Sigmoid colon (tissue), 7 donors: Measurements from ENCODE around the gene SDHC. TPM values are rescaled to one million over a fixed set of nuclear protein-coding genes. Genes with fewer than 3 reads are reported as not detected.

ENCODE experiments used
- DNase-seq: peaks from one replicate; pipeline ENCODE4 v3.0.0-alpha.2; 2019
- H3K27ac ChIP-seq, 4 donors: fragments of 200-600 bp; sonication (generic); one replicate each; pipeline ENCODE4 v1.5.1; 2016 to 2019; ENCODE audit warnings: mild to moderate bottlenecking in 1 of 4
- H3K27me3 ChIP-seq, 3 donors: fragments of 200-600 bp; sonication (generic); one replicate each; pipeline ENCODE4 v1.5.1; 2019; ENCODE audit warnings: mild to moderate bottlenecking in 1 of 3
- H3K36me3 ChIP-seq, 4 donors: fragments of 200-600 bp; sonication (generic); one replicate each; pipeline ENCODE4 v1.5.1; 2016 to 2019
- H3K4me1 ChIP-seq, 4 donors: fragments of 200-600 bp; sonication (generic); one replicate each; pipeline ENCODE4 v1.5.1; 2017 to 2019
- H3K4me3 ChIP-seq, 4 donors: fragments of 200-600 bp; sonication (generic); one replicate each; pipeline ENCODE4 v1.5.1; 2017 to 2019; ENCODE audit warnings: mild to moderate bottlenecking in 2 of 4, moderate library complexity in 1 of 4
- H3K9me3 ChIP-seq, 4 donors: fragments of 200-600 bp in 3 of 4; sonication (generic) in 3 of 4; one replicate each; pipeline versions ENCODE4 v1.5.1 to v1.6.1; 2013 to 2019
- EP300 ChIP-seq, 4 donors: sonication (generic); formaldehyde crosslinking; IDR thresholded peaks; one replicate each; pipeline ENCODE4 v1.6.1; 2017; ENCODE audit warnings: antibody characterized with exemption in 4 of 4
- POLR2A ChIP-seq, 2 donors: fragments of 450-650 bp; IDR thresholded peaks; one replicate each; pipeline ENCODE4 v1.6.1; 2016; ENCODE audit warnings: antibody characterized with exemption in 2 of 2, mild to moderate bottlenecking in 2 of 2, moderate library complexity in 2 of 2
- POLR2AphosphoS5 ChIP-seq, 4 donors: sonication (generic); formaldehyde crosslinking; IDR thresholded peaks; one replicate each; pipeline ENCODE4 v1.6.1; 2017; ENCODE audit warnings: antibody characterized with exemption in 4 of 4
- WGBS, 2 donors: extraction: QIAGEN DNeasy Blood & Tissue Kit; methylation state at CpG; one replicate each; pipeline ENCODE4 v1.1.7; 2013; 5-methylcytosine and 5-hydroxymethylcytosine counted together
- intact Hi-C: fragments of 100-400 bp; cut with DNase I; formaldehyde crosslinking; loops from one replicate; pipeline ENCODE4 v1.15.1; 2023
- polyA plus RNA-seq, 3 donors: library from polyadenylated mRNA; stranded (reverse); fragments of 200-250 nt; gene quantifications; one replicate each; pipeline ENCODE4 v1.2.3, GENCODE V29; 2013
- total RNA-seq, 4 donors: library from RNA; depleted of rRNA; stranded (reverse); fragments of >200 nt; gene quantifications; one replicate each; pipeline ENCODE4 v1.1.0, GENCODE V29; 2016
- TF ChIP-seq, protein P1 (sequence below), 4 experiments: fragments of 450-650 bp in 3 of 4; fragments of 200-600 bp in 1 of 4; IDR thresholded peaks; one replicate each; pipeline ENCODE4 v1.5.1; 2016 to 2019; ENCODE audit warnings: antibody characterized with exemption in 4 of 4, mild to moderate bottlenecking in 3 of 4, moderate library complexity in 2 of 4
- donor health status: healthy with polysubstance abuse.
- donor health status: Bipolar disorder and iron deficiency.
- donor health status: healthy.

The SDHC gene
- total and polyA plus RNA-seq, 7 donors: 21.2 to 371 (median 83.5) TPM

- TF ChIP-seq, protein P1, sequence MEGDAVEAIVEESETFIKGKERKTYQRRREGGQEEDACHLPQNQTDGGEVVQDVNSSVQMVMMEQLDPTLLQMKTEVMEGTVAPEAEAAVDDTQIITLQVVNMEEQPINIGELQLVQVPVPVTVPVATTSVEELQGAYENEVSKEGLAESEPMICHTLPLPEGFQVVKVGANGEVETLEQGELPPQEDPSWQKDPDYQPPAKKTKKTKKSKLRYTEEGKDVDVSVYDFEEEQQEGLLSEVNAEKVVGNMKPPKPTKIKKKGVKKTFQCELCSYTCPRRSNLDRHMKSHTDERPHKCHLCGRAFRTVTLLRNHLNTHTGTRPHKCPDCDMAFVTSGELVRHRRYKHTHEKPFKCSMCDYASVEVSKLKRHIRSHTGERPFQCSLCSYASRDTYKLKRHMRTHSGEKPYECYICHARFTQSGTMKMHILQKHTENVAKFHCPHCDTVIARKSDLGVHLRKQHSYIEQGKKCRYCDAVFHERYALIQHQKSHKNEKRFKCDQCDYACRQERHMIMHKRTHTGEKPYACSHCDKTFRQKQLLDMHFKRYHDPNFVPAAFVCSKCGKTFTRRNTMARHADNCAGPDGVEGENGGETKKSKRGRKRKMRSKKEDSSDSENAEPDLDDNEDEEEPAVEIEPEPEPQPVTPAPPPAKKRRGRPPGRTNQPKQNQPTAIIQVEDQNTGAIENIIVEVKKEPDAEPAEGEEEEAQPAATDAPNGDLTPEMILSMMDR (IDR thresholded peaks at IDR 0.05): no peak
- TF ChIP-seq EP300 (IDR thresholded peaks at IDR 0.05): no peak
- TF ChIP-seq POLR2AphosphoS5 (IDR thresholded peaks at IDR 0.05): no peak
- TF ChIP-seq POLR2A (IDR thresholded peaks at IDR 0.05): no peak
- H3K4me1 ChIP-seq: no peaks in the 10 kb centered on the region
- H3K27me3 ChIP-seq: no peaks in the 10 kb centered on the region
- no peak overlapping the region for H3K27ac ChIP-seq
- intact Hi-C loops: no loop called here
- no peak for DNase-seq
- WGBS, 2 donors: 96 to 97% methylated on average over 5 of the region's 5 CpGs
- no peaks in the 10 kb centered on the region for H3K9me3 ChIP-seq
- H3K4me3 ChIP-seq: no peak overlapping the region
- H3K36me3 ChIP-seq: peaks cover 7 to 75% (median 14%) of the 10 kb centered on the region in 4 donors
These were observed 28.6 kb downstream of the SDHC start for GRCh38 chr1:161342821-161343220.

DNA sequence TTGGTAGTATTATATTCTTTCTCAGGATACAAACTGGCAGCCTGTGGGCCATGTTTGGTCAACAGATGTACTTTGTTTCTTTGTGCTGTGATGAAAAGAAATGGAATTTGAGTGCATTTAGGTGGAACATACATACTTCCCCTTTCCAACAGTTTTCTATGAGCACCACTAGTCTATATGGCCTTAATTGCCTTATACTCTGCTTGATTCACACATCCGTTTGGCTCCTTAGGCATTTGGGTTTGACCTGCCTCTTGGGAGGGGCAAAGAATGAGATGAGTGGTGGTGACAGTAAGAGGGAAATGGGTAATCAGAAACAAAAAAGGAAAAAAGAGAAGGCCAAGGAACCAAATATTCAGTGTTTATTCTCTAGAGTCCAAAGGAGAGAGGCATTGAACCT is 36.5 kb downstream of the SDHC start:
- Histone ChIP-seq H3K4me1 (no peaks in the 10 kb centered on the region), H3K27ac (no peak overlapping the region), H3K27me3 (no peaks in the 10 kb centered on the region), H3K36me3 (peaks cover 0 to 22% (median 2%) of the 10 kb centered on the region in 4 donors), H3K9me3 (no peaks in the 10 kb centered on the region), H3K4me3 (no peak overlapping the region)
- intact Hi-C loops: no loop called here
- WGBS, 2 donors: 79 to 86% methylated on average over 1 of the region's 1 CpG
- DNase-seq: no peak
- TF ChIP-seq POLR2AphosphoS5 (IDR thresholded peaks at IDR 0.05) (no peak), POLR2A (IDR thresholded peaks at IDR 0.05) (no peak), EP300 (IDR thresholded peaks at IDR 0.05) (no peak)

- Histone ChIP-seq H3K36me3 (peaks cover 0 to 15% (median 2%) of the 10 kb centered on the region in 4 donors), H3K9me3 (no peaks in the 10 kb centered on the region), H3K4me3 (no peak overlapping the region), H3K27ac (no peak overlapping the region), H3K27me3 (no peaks in the 10 kb centered on the region), H3K4me1 (no peaks in the 10 kb centered on the region)
- DNase-seq: no peak
- TF ChIP-seq EP300 (IDR thresholded peaks at IDR 0.05) (peak in 1 of 4 donors; percentile 43), POLR2AphosphoS5 (IDR thresholded peaks at IDR 0.05) (no peak)
- TF ChIP-seq, protein P1 (IDR thresholded peaks at IDR 0.05): no peak
- intact Hi-C loops: no loop called here
- 79 to 82% methylated on average over 1 of the region's 1 CpG for WGBS, 2 donors
These were observed 37.3 kb downstream of the SDHC start for GRCh38 chr1:161351482-161351881.

DNA sequence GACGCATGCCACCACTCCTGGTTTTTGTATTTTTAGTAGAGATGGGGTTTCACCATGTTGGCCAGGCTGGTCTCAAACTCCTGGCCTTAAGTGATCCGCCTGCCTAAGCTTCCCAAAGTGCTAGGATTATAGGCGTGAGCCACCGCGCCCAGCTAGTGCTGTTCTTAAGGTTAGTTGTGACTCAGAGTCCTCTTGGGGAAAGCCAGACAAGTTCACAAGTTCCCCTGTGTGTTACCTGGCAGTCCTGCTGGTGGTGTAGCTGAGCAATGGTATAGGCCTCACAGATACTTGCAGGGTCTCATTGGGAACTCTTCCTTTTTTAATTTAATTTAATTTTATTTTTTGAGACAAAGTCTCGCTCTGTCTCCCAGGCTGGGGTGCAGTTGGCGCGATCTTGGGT is 42.9 kb downstream of the SDHC start:
- peaks cover 0 to 26% (median 3%) of the 10 kb centered on the region in 4 donors for H3K36me3 ChIP-seq
- WGBS, 2 donors: 94 to 95% methylated on average over 8 of the region's 8 CpGs
- intact Hi-C loops: no loop called here
- H3K27me3 ChIP-seq: no peaks in the 10 kb centered on the region
- TF ChIP-seq POLR2A (IDR thresholded peaks at IDR 0.05) (no peak), POLR2AphosphoS5 (IDR thresholded peaks at IDR 0.05) (no peak), EP300 (IDR thresholded peaks at IDR 0.05) (no peak)
- TF ChIP-seq, protein P1 (IDR thresholded peaks at IDR 0.05): no peak
- DNase-seq: no peak
- H3K9me3 ChIP-seq: no peaks in the 10 kb centered on the region
- no peak overlapping the region for H3K27ac ChIP-seq
- no peak overlapping the region for H3K4me3 ChIP-seq
- H3K4me1 ChIP-seq: no peaks in the 10 kb centered on the region

DNA sequence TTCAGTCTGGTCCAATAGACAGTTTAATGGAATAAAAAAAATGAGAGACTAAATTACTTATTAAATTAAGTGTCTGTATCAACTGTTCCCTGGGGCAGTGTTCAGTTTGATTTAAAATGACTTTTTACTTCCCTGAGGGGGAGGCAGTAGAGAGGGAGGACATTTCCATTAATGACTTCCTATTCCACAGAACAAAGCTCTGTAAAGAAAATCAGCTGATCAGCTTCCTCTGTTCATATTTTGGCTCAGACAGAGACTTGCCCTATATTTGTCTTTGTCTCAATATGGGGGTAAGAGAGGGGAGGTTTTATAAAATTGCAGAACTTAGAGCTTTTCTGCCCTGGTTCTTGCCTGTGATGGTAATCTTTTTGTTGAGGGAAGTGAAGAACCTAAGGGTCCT is 45.1 kb downstream of the SDHC start:
- TF ChIP-seq POLR2AphosphoS5 (IDR thresholded peaks at IDR 0.05): no peak
- TF ChIP-seq EP300 (IDR thresholded peaks at IDR 0.05): no peak
- no peak for TF ChIP-seq POLR2A (IDR thresholded peaks at IDR 0.05)
- TF ChIP-seq, protein P1 (IDR thresholded peaks at IDR 0.05): no peak
- no peak for DNase-seq
- Histone ChIP-seq H3K9me3 (no peaks in the 10 kb centered on the region), H3K4me3 (no peak overlapping the region), H3K36me3 (peaks cover 0 to 43% (median 6%) of the 10 kb centered on the region in 4 donors), H3K4me1 (no peaks in the 10 kb centered on the region), H3K27me3 (no peaks in the 10 kb centered on the region), H3K27ac (peak overlapping the region in 2 of 4 donors; percentile 7 to 31)
- intact Hi-C loops: no loop called here
